ENCODE data around the gene MATR3. TPM values are rescaled to one million over a fixed set of nuclear protein-coding genes. Genes with fewer than 3 reads are reported as not detected.
"Not testable (repeated sequence)": the region's sequence is repeated elsewhere in the genome, so short reads cannot be mapped to it uniquely, and the experiment has no call there.

Gene MATR3
- total RNA-seq, 1 donor from 2014 or later, result 58.8 TPM

- intact Hi-C loops (cut with DNase I), result no loop called here
- Histone ChIP-seq H3K27ac (peak overlapping the region in 1 of 2 donors; percentile 31), H3K27me3 (no peaks in the 10 kb centered on the region), H3K4me1 (peaks cover 19 to 78% of the 10 kb centered on the region in 2 donors), H3K9me3 (no peaks in the 10 kb centered on the region), H3K4me3 (no peak overlapping the region), H3K36me3 (no peaks in the 10 kb centered on the region)
- no peak for DNase-seq (ENCODE audit: low spot score in 2 of 2)
- TF ChIP-seq CTCF (IDR thresholded peaks at IDR 0.05), result no peak
Measured at GRCh38 chr5:139301808-139302499, 8.4 kb downstream of the MATR3 start.

- Histone ChIP-seq H3K36me3 (no peaks in the 10 kb centered on the region), H3K27me3 (no peaks in the 10 kb centered on the region), H3K4me3 (peak overlapping the region; percentile 15 to 19), H3K4me1 (peaks cover 9 to 66% of the 10 kb centered on the region in 2 donors), H3K27ac (peak overlapping the region in 1 of 2 donors; percentile 43), H3K9me3 (no peaks in the 10 kb centered on the region)
- no peak for TF ChIP-seq CTCF (IDR thresholded peaks at IDR 0.05)
- no peak for DNase-seq (ENCODE audit: low spot score in 2 of 2)
- intact Hi-C loops (cut with DNase I), result no loop called here
Measured at GRCh38 chr5:139304391-139305324, 11.1 kb downstream of the MATR3 start.

- H3K4me1 ChIP-seq, result peaks cover 6 to 65% of the 10 kb centered on the region in 2 donors
- no peaks in the 10 kb centered on the region for H3K9me3 ChIP-seq
- no peak for TF ChIP-seq CTCF (IDR thresholded peaks at IDR 0.05)
- H3K4me3 ChIP-seq, result no peak overlapping the region
- intact Hi-C loops (cut with DNase I), result no loop called here
- H3K36me3 ChIP-seq, result no peaks in the 10 kb centered on the region
- no peak overlapping the region for H3K27ac ChIP-seq
- DNase-seq (ENCODE audit: low spot score in 2 of 2), result no peak
- no peaks in the 10 kb centered on the region for H3K27me3 ChIP-seq
Measured at GRCh38 chr5:139306197-139306596, 12.7 kb downstream of the MATR3 start.

GRCh38 chr5:139306628-139307379 is 13.3 kb downstream of the MATR3 start:
- intact Hi-C loops (cut with DNase I), result no loop called here
- Histone ChIP-seq H3K4me3 (no peak overlapping the region), H3K36me3 (no peaks in the 10 kb centered on the region), H3K9me3 (no peaks in the 10 kb centered on the region), H3K4me1 (peaks cover 6 to 63% of the 10 kb centered on the region in 2 donors), H3K27me3 (no peaks in the 10 kb centered on the region), H3K27ac (no peak overlapping the region)
- TF ChIP-seq CTCF (IDR thresholded peaks at IDR 0.05), result no peak
- DNase-seq (ENCODE audit: low spot score in 2 of 2), result no peak

GRCh38 chr5:139308797-139309196 is 15.3 kb downstream of the MATR3 start:
- Histone ChIP-seq H3K4me3 (no peak overlapping the region), H3K9me3 (no peaks in the 10 kb centered on the region), H3K27ac (no peak overlapping the region), H3K4me1 (peaks cover 6 to 62% of the 10 kb centered on the region in 2 donors), H3K36me3 (peaks cover 0 to 6% of the 10 kb centered on the region in 2 donors), H3K27me3 (no peaks in the 10 kb centered on the region)
- no peak for TF ChIP-seq CTCF (IDR thresholded peaks at IDR 0.05)
- DNase-seq (ENCODE audit: low spot score in 2 of 2), result no peak
- intact Hi-C loops (cut with DNase I), result no loop called here

GRCh38 chr5:139310715-139311186 is 17.2 kb downstream of the MATR3 start:
- H3K27ac ChIP-seq; H3K36me3 ChIP-seq; H3K9me3 ChIP-seq; H3K4me3 ChIP-seq; H3K27me3 ChIP-seq; intact Hi-C loops (cut with DNase I); DNase-seq (ENCODE audit: low spot score in 2 of 2): not testable (repeated sequence)
- H3K4me1 ChIP-seq, result peaks cover 2 to 48% of the 10 kb centered on the region in 2 donors

Data from ascending aorta (tissue), 2 donors.